Measurements from ENCODE around the gene VTN. TPM values are rescaled to one million over a fixed set of nuclear protein-coding genes. Genes with fewer than 3 reads are reported as not detected.
A peak's percentile ranks its signal among the peaks of the same experiment; 100 is the strongest.

VTN gene
- total RNA-seq, 1 donor = not detected

- DNase-seq (ENCODE audit: low read depth in 2 of 3, low spot score in 2 of 3) = peak; percentile 48 to 91 (median 87)
Observed at GRCh38 chr17:28371245-28372202, 1.4 kb upstream of the VTN start, which contains the start of gene SARM1. Gene SARM1 (plus strand): TSS chr17:28371694. CDS start chr17:28372033, 339 bp downstream.

GRCh38 chr17:28370744-28371103, 617 bp upstream of the VTN start:
- no peak for DNase-seq (ENCODE audit: low read depth in 2 of 3, low spot score in 2 of 3)

GRCh38 chr17:28369684-28370034, 448 bp downstream of the VTN start:
- DNase-seq (ENCODE audit: low read depth in 2 of 3, low spot score in 2 of 3) = no peak

- no peak for DNase-seq (ENCODE audit: low read depth in 2 of 3, low spot score in 2 of 3)
Observed at GRCh38 chr17:28368915-28369683, 1.0 kb downstream of the VTN start.

GRCh38 chr17:28368306-28368831, 1.7 kb downstream of the VTN start:
- no peak for DNase-seq (ENCODE audit: low read depth in 2 of 3, low spot score in 2 of 3)

GRCh38 chr17:28367641-28368305, 2.3 kb downstream of the VTN start:
- no peak for DNase-seq (ENCODE audit: low read depth in 2 of 3, low spot score in 2 of 3)

- no peak for DNase-seq (ENCODE audit: low read depth in 2 of 3, low spot score in 2 of 3)
Observed at GRCh38 chr17:28366605-28367004, 3.5 kb downstream of the VTN start.

- DNase-seq (ENCODE audit: low read depth in 2 of 3, low spot score in 2 of 3) = no peak
Observed at GRCh38 chr17:28365487-28365886, 4.6 kb downstream of the VTN start.

GRCh38 chr17:28364665-28365363, 5.3 kb downstream of the VTN start, which contains the start of gene SEBOX:
Gene SEBOX (minus strand): TSS chr17:28365199. CDS start chr17:28365151, 48 bp downstream.
- no peak for DNase-seq (ENCODE audit: low read depth in 2 of 3, low spot score in 2 of 3)

- no peak for DNase-seq (ENCODE audit: low read depth in 2 of 3, low spot score in 2 of 3)
Observed at GRCh38 chr17:28363776-28364650, 6.1 kb downstream of the VTN start.

GRCh38 chr17:28363186-28363585, 6.9 kb downstream of the VTN start:
- no peak for DNase-seq (ENCODE audit: low read depth in 2 of 3, low spot score in 2 of 3)

- no peak for DNase-seq (ENCODE audit: low read depth in 2 of 3, low spot score in 2 of 3)
Observed at GRCh38 chr17:28357901-28358197, 12.3 kb downstream of the VTN start.

- peak; percentile 86 to 97 (median 94) for DNase-seq (ENCODE audit: low read depth in 2 of 3, low spot score in 2 of 3)
Observed at GRCh38 chr17:28357061-28357900, 12.8 kb downstream of the VTN start, which contains the start of gene POLDIP2. Gene POLDIP2 (minus strand): TSS chr17:28357527. CDS start chr17:28357448, 79 bp downstream.

- DNase-seq (ENCODE audit: low read depth in 2 of 3, low spot score in 2 of 3) = no peak
Observed at GRCh38 chr17:28350271-28350670, 19.8 kb downstream of the VTN start.

- no peak for DNase-seq (ENCODE audit: low read depth in 2 of 3, low spot score in 2 of 3)
Observed at GRCh38 chr17:28348979-28349378, 21.1 kb downstream of the VTN start.

- no peak for DNase-seq (ENCODE audit: low read depth in 2 of 3, low spot score in 2 of 3)
Observed at GRCh38 chr17:28347261-28347891, 22.7 kb downstream of the VTN start.

GRCh38 chr17:28346746-28347246, 23.3 kb downstream of the VTN start:
- peak in 1 of 3 donors; percentile 21 for DNase-seq (ENCODE audit: low read depth in 2 of 3, low spot score in 2 of 3)

- DNase-seq (ENCODE audit: low read depth in 2 of 3, low spot score in 2 of 3) = no peak
Observed at GRCh38 chr17:28346199-28346580, 23.9 kb downstream of the VTN start.
